OCI-LY3 (cell line): ENCODE results near the gene TAS2R38.

Source experiments
- H2AFZ ChIP-seq: fragments of 200-600, 300-600 bp; shearing (Covaris generic); 2 replicates; pipeline ENCODE4 v1.6.0; 2014; ENCODE audit warnings: antibody characterized with exemption, low read depth, low read length
- H3K27ac ChIP-seq: fragments of 200-600, 300-600 bp; sonication (generic); 2 replicates; pipeline ENCODE4 v1.5.1; 2014; ENCODE audit warnings: mild to moderate bottlenecking, low read length, moderate library complexity, mixed read lengths
- H3K27me3 ChIP-seq: fragments of 200-600, 300-600 bp; sonication (generic); 2 replicates; pipeline ENCODE4 v1.6.1; 2014; ENCODE audit warnings: low read depth, low read length, mixed read lengths
- H3K36me3 ChIP-seq: fragments of 200-600, 300-600 bp; sonication (generic); replicated peaks from 2 replicates; pipeline ENCODE3; 2014; ENCODE audit warnings: low read depth, low read length, mixed read lengths
- H3K4me1 ChIP-seq: fragments of 300-600, 200-600 bp; sonication (generic); 2 replicates; pipeline ENCODE4 v1.6.1; 2014; ENCODE audit warnings: low read length, mixed read lengths
- H3K4me2 ChIP-seq: fragments of 200-600, 300-600 bp; sonication (generic); 2 replicates; pipeline ENCODE4 v1.6.1; 2014; ENCODE audit warnings: low read length, mixed read lengths
- H3K4me3 ChIP-seq: fragments of 300-600, 200-600 bp; sonication (generic); 2 replicates; pipeline ENCODE4 v1.5.1; 2014; ENCODE audit warnings: antibody characterized with exemption, mild to moderate bottlenecking, low read length, moderate library complexity
- H3K79me2 ChIP-seq: fragments of 300-600, 200-600 bp; shearing (Covaris generic); 2 replicates; pipeline ENCODE4 v1.6.1; 2014; ENCODE audit warnings: mild to moderate bottlenecking, low read length, mixed read lengths
- H3K9ac ChIP-seq: fragments of 300-600, 200-600 bp; shearing (Covaris generic); 2 replicates; pipeline ENCODE4 v1.6.0; 2014; ENCODE audit warnings: mild to moderate bottlenecking, low read length, moderate library complexity
- H3K9me3 ChIP-seq: fragments of 200-600, 300-600 bp; shearing (Covaris generic); 2 replicates; pipeline ENCODE4 v1.6.1; 2014; ENCODE audit warnings: low read length, mixed read lengths; ENCODE audit not compliant: insufficient read depth
- H4K20me1 ChIP-seq: fragments of 200-600, 300-600 bp; sonication (generic); 2 replicates; pipeline ENCODE4 v1.6.1; 2016; ENCODE audit warnings: low read length, mixed read lengths; ENCODE audit not compliant: insufficient read depth
- CTCF ChIP-seq: fragments of 200-600, 300-600 bp; sonication (generic); IDR thresholded peaks from 2 replicates; pipeline ENCODE4 v1.5.1; 2014; ENCODE audit warnings: antibody characterized with exemption, low read length, low read depth
- EZH2phosphoT487 ChIP-seq: fragments of 200-600 bp; shearing (Covaris generic); IDR thresholded peaks from 2 replicates; pipeline ENCODE4 v1.6.1; 2018; ENCODE audit warnings: antibody characterized with exemption, mixed run types, low read depth

Gene TAS2R38

GRCh38 chr7:141973673-141974072 lies at the start of gene TAS2R38:
TAS2R38 (minus strand) TSS chr7:141973773; CDS start chr7:141973689, 84 bp downstream.
- Histone ChIP-seq H3K4me2 (no peak within 1 kb of the TSS), H3K4me1 (peaks cover 4% of the 10 kb centered on the region)
- no peak for TF ChIP-seq EZH2phosphoT487
- no peak for TF ChIP-seq CTCF

GRCh38 chr7:142018154-142018553 lies 44.6 kb upstream of the TAS2R38 start:
- Histone ChIP-seq H3K4me1 (no peaks in the 10 kb centered on the region), H3K4me2 (no peak overlapping the region), H3K4me3 (no peak overlapping the region), H3K9me3 (no peaks in the 10 kb centered on the region), H2AFZ (no peak overlapping the region), H3K9ac (no peak overlapping the region), H3K79me2 (no peaks in the 10 kb centered on the region), H4K20me1 (no peaks in the 10 kb centered on the region), H3K27ac (no peak overlapping the region), H3K27me3 (peaks cover 29% of the 10 kb centered on the region; the same call in 1 of the 2 replicates), H3K36me3 (no peaks in the 10 kb centered on the region)
- TF ChIP-seq EZH2phosphoT487 (no peak), CTCF (no peak)

More at GRCh38 chr7:141973673-141974072, at the start of gene TAS2R38:
- Histone ChIP-seq H3K36me3 (no peaks in the 10 kb centered on the region), H3K9ac (no peak within 1 kb of the TSS), H3K27me3 (no peaks in the 10 kb centered on the region), H3K4me3 (no peak within 1 kb of the TSS), H3K79me2 (no peaks in the 10 kb centered on the region), H3K9me3 (no peaks in the 10 kb centered on the region), H4K20me1 (no peaks in the 10 kb centered on the region), H2AFZ (no peak within 1 kb of the TSS), H3K27ac (no peak within 1 kb of the TSS)

GRCh38 chr7:142017451-142017850 lies 43.9 kb upstream of the TAS2R38 start:
- no peaks in the 10 kb centered on the region for H3K4me1 ChIP-seq
- no peak overlapping the region for H3K9ac ChIP-seq
- H3K27ac ChIP-seq: no peak overlapping the region
- no peaks in the 10 kb centered on the region for H3K9me3 ChIP-seq
- no peak overlapping the region for H2AFZ ChIP-seq
- TF ChIP-seq CTCF (no peak), EZH2phosphoT487 (no peak)
- no peak overlapping the region for H3K4me2 ChIP-seq
- no peaks in the 10 kb centered on the region for H4K20me1 ChIP-seq
- no peaks in the 10 kb centered on the region for H3K79me2 ChIP-seq
- no peaks in the 10 kb centered on the region for H3K36me3 ChIP-seq
- no peak overlapping the region for H3K4me3 ChIP-seq
- H3K27me3 ChIP-seq: peaks cover 33% of the 10 kb centered on the region; the same call in 1 of the 2 replicates

- no peak overlapping the region for H3K4me2 ChIP-seq
- H3K4me1 ChIP-seq: no peaks in the 10 kb centered on the region
- H3K27ac ChIP-seq: no peak overlapping the region
- H3K9me3 ChIP-seq: no peaks in the 10 kb centered on the region
- no peaks in the 10 kb centered on the region for H4K20me1 ChIP-seq
- TF ChIP-seq CTCF (no peak), EZH2phosphoT487 (no peak)
- no peak overlapping the region for H3K4me3 ChIP-seq
- no peaks in the 10 kb centered on the region for H3K79me2 ChIP-seq
- peaks cover 56% of the 10 kb centered on the region for H3K27me3 ChIP-seq
- H2AFZ ChIP-seq: no peak overlapping the region
- no peaks in the 10 kb centered on the region for H3K36me3 ChIP-seq
- no peak overlapping the region for H3K9ac ChIP-seq
Observed at GRCh38 chr7:142012825-142013511, 39.4 kb upstream of the TAS2R38 start.
